HG03095 (cell line): ENCODE results near the gene S100A9.
"Not testable (repeated sequence)": the region's sequence is repeated elsewhere in the genome, so short reads cannot be mapped to it uniquely, and the experiment has no call there.

ENCODE experiments used
- ATAC-seq: cut with Tn5 transposase; IDR thresholded peaks from one replicate; pipeline ENCODE4 v1.9.1; 2021; ENCODE audit warnings: moderate library complexity; ENCODE audit not compliant: unreplicated experiment

S100A9 gene

DNA sequence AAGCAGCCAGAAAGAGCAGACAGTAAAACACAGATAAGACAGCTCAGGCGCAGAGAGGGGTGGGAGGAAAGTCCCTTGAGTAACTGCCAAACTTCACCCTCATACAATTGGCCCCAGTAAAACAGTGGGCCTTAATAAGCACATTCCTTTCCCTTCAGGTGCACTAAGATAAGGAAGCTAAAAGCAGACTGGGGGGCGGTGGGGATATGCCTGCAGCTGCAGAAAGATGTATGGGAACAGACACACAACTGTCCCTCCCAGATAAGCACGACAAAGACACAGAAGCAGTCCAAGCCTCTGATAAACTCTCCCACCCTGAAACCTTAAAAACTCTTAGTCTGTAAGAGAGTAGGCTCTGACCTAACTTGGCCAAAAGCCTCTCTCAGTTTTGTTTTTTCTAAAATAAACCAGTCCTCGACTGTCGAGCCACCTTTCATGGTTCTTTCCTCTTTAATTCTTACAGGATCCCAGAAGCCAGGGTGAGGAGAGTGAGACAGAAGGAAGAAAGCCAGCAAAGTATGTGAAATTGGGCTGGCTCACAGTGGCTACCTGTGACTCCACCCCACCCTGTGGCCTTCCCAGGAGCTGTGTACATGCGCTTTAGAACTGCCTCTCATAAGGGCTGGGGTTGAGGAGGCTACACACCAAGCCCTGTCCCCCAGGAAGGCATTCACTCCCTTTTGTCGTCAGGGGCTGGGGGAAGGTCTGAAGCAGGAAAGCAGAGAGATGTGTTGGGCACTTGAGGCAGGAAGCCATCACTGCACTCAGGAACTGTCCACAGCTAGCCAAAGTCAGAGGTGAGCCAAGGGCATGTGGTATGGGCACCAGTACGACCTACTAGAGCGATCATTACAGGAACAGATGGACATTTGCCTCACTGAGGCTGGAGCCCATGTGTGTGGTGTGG lies 13.6 kb upstream of the S100A9 start:
- ATAC-seq, result no peak

GRCh38 chr1:153344718-153345025 lies 13.0 kb upstream of the S100A9 start:
- no peak for ATAC-seq

DNA sequence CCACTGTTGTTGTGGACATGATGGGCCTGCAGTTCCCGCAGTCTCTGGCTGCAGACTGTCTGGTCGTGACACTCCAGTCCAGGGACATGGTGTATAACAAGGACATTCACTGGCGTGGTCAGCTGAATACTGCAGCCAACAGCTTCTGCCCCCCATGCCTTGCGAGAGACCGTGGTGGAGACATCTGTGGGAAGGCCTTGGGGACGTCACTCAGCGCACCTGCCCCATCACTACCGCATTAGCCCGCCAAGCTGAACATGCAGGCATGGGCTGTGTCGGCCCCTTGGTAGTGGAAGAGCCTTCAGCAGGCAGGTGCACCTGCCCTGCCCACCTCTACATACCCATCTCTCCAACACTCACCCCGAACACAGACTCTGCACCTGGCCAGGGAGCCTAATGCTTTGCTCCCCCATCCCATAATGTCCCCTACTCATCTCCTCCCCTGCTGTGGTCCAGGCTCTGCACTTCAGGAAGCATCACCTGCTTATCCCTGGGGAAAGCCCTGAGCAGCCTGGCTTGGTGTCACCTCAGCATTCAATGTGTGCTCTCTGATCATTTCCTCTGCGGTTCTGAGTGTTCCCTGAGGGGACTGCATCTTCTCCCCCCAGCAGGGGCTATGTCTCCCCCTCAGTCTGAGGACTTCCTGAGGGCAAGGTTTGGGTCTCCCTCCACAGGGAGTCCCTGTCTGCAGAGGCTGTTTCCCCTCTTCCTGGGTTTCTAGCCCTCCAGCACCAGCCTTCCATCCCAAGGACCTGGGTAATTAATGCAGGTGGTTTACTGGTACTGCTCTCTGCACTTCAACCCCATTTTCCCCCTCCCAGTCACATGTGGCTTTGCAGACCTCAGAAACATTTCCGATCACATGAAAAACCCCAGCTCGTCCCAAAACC lies 12.2 kb upstream of the S100A9 start:
- ATAC-seq, result no peak

DNA sequence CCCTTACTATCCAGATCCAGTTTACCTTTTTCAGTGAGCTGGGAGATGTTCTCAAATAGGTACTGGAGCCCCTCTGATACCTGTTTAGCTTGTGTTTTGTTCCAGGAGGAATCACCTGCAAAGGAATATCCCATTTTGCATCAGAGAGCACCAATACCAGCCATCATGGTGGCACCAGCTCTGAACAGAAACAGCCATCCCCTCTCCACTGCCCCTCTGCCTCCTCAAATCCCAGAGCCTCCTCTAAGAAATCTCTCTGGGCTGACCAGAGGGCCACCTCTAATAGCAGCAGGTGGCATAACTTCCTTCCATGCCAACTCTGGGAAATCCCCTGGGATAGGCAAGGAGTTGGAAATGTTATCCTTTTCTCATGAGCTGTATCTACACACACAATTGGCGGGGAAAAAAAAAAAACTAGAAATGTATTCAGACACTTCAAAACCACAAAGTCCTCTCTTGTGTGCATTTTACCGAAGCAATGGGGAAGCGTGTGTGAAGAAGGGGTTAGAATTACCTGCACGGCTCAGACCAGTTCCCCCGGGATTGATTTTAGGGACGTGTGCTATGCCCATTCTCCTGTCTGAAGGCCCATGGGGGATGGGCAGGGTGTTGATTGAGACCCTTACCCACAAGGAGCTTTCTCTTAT lies 11.5 kb upstream of the S100A9 start:
- ATAC-seq, result no peak

DNA sequence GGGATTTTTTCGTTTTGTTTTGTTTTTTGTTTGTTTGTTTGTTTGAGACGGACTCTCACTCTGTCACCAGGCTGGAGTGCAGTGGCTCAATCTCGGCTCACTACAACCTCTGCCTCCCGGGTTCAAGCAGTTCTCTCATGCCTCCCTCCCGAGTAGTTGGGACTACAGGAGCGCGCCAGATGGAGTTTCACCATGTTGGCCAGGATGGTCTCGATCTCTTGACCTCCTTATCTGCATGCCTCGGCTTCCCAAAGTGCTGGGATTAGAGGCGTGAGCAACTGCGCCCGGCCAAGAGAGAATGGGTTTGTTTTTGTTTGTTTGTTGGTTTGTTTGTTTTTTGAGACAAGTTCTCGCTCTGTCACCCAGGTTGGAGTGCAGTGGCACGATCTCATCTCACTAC lies 10.6 kb upstream of the S100A9 start:
- ATAC-seq, result not testable (repeated sequence)

GRCh38 chr1:153347856-153348255 lies 9.8 kb upstream of the S100A9 start:
- ATAC-seq, result no peak

DNA sequence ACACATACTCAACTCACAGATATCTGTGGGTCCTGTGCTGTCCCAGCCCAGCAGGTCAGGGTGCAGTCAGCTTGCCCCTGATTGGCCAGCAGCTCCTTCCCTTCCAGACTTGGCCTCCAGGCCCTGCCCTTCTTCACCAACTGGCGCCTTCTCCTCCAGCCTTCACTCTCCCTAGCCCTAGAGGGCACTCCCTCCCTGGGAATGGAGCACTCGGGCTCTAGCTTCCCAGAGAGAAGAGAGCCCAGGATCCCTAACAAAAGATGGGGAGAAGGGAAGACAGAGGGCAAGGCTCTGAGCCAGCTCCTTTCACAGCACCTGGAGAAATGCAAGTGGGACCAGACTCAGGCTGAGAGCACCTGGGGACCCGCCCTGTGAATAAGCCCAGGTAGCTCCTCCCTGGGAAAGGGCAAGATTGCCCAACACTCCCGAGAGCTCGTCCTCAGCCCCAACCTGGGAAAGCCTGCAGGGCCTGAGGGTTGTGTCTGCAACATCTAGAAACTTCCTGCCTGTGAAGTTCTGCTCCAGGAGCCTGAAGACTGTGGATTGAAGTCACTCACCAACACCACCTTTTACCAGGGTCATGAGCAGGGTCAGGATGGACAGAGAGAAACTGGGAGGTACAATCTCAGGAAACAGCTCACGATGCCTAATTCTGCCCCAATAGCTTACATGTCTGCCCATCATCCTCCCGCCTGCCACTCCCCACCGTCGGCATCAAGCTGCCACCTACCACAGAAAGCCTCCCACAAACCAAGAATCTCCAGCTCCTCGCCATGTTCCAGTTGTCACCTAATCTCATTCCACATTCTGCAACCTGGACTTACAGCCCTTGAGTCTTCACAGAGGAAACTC lies 8.9 kb upstream of the S100A9 start, which contains the start of gene PGLYRP4:
Gene PGLYRP4 (minus strand): TSS at position 331 of the 852 bp plus-strand sequence. CDS start 909 bp downstream, outside the sequence.
- no peak for ATAC-seq

- no peak for ATAC-seq
These were observed 8.0 kb upstream of the S100A9 start for GRCh38 chr1:153349363-153350320.

- ATAC-seq, result no peak
These were observed 7.2 kb upstream of the S100A9 start for GRCh38 chr1:153350321-153350957.

DNA sequence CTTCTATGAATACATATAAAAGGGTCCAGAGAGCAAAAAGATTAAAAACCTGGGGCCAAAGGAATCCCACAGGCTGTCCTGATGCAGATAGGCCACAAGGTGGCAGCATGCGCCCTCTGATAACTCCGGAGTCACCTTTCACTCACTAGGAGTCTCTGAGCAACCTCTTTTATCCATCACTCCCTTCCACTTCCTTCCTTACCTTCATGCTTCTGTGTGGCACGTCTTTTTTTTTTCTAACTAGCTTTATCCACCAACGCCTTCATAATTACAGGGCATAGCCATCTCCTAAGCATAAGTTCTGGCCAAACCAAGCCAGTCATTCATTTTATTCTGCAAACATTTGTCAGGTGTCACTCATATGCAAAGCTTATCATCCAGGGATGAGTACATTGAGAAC lies 5.1 kb upstream of the S100A9 start:
- ATAC-seq, result no peak

GRCh38 chr1:153353226-153353947 lies 4.3 kb upstream of the S100A9 start:
- no peak for ATAC-seq

DNA sequence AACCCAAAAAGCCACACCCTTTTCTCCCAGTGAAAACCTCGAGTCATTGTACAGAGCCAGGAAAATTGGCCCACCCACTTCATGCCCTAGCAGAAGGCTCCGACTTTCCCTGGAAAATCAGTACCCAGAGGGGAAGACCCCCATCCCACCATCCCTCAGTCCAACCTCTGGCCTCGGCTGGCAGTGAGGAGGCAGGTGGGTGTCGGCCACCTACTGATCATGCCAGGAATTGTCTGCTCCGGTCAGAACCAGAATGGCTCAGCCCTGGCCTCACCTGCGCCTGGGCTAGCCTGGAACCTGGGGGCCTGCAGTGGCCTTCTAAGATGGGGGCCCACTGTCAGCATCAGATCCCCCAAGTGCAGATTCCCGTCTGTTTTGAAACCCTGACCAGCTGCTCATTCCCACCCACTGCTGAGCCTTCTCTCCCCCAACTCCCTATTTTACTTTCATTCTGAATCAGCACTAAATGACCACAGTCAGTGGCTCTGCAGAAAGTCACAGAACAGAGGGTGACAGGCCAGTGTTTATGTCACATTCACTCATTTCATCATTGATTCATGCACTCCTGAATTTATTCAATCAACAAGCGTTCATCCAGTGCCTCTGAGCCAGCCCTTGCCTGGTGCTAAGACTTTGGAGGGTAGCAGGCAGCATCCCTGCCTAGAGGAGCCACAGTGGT lies 3.0 kb upstream of the S100A9 start:
- ATAC-seq, result no peak

DNA sequence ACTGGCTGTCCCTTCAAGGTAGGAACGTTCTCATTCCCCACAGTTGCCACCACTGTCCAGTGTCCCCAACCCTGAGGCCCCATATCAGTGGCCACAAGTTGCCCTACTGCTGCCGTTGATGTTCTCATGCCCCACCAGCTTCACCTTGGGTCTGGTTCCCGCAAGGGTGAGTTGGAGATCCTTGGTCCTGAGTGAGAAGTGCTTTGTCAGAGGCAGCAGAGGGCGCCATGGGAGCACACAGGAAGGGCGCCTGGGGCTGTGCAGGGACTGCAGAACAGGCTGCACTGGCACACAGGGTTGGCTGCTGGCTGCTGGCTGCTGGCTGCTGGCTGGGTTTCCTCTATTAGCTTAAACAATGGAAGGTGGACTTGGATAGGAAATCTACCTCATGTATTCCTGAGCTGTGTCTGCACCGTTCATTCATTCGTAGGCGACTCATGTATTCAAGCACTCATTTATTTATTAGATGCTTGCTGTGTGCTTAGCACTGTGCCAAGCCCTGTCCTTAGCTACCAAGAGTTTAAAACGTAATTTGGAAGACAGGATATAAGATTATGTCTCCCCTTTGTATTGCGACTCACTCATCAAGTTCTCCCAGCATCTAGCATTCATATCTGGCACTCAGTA lies 2.1 kb upstream of the S100A9 start:
- ATAC-seq, result no peak

GRCh38 chr1:153356392-153357075 lies 1.1 kb upstream of the S100A9 start:
- ATAC-seq, result no peak

- no peak for ATAC-seq
These were observed 390 bp upstream of the S100A9 start for GRCh38 chr1:153357076-153357852.

- no peak for ATAC-seq
These were observed 979 bp downstream of the S100A9 start for GRCh38 chr1:153358691-153358975.
